GM12874 (cell line): ENCODE results near the gene TSC1.

Source experiments
- TF ChIP-seq, protein P1 (sequence below): IDR thresholded peaks from 2 replicates; pipeline ENCODE4 v1.5.1; 2011; ENCODE audit warnings: low read depth, mild to moderate bottlenecking, control low read depth, low read length, moderate library complexity; ENCODE audit not compliant: insufficient read depth

Gene TSC1

DNA sequence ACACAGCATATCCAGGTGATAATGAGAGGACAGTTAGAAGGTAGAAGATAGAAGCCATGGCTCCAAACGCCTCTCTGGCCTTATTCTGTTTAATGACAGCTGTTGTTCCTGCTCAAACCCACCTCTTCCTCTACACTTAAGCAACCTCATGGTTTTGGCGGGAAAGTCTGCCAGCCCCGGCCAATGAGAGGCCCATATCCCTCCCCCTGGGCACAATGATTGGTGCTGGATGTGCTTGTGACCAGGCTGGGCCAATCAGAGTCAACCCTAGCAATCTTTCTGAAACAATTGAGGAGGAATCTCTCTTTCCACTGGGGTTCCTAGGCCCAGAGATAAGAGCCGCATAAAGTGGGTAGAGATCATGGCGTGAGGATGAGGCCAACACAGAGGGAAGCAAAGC is 29.3 kb upstream of the TSC1 start:
- TF ChIP-seq, protein P1, sequence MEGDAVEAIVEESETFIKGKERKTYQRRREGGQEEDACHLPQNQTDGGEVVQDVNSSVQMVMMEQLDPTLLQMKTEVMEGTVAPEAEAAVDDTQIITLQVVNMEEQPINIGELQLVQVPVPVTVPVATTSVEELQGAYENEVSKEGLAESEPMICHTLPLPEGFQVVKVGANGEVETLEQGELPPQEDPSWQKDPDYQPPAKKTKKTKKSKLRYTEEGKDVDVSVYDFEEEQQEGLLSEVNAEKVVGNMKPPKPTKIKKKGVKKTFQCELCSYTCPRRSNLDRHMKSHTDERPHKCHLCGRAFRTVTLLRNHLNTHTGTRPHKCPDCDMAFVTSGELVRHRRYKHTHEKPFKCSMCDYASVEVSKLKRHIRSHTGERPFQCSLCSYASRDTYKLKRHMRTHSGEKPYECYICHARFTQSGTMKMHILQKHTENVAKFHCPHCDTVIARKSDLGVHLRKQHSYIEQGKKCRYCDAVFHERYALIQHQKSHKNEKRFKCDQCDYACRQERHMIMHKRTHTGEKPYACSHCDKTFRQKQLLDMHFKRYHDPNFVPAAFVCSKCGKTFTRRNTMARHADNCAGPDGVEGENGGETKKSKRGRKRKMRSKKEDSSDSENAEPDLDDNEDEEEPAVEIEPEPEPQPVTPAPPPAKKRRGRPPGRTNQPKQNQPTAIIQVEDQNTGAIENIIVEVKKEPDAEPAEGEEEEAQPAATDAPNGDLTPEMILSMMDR = no peak

DNA sequence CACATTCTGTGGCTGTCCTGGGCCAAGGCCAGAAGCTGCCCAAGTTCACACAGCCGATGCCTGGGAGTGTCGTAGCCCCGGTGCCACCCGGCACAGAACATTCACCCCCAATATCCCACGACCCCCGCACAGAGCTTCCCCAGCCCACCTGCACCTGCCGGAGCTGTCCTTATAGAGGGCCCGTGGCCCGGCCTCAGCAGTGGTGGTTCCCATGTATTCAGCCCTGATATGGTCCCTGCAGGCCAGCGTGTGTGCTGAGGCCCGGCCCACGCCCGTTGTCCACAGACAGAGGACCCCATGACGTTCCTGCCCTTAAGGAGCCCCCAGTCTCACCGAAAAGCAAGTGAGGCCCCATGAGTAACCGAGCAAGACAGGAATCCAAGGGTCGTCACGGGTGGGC is 28.8 kb upstream of the TSC1 start:
- TF ChIP-seq, protein P1 = no peak

DNA sequence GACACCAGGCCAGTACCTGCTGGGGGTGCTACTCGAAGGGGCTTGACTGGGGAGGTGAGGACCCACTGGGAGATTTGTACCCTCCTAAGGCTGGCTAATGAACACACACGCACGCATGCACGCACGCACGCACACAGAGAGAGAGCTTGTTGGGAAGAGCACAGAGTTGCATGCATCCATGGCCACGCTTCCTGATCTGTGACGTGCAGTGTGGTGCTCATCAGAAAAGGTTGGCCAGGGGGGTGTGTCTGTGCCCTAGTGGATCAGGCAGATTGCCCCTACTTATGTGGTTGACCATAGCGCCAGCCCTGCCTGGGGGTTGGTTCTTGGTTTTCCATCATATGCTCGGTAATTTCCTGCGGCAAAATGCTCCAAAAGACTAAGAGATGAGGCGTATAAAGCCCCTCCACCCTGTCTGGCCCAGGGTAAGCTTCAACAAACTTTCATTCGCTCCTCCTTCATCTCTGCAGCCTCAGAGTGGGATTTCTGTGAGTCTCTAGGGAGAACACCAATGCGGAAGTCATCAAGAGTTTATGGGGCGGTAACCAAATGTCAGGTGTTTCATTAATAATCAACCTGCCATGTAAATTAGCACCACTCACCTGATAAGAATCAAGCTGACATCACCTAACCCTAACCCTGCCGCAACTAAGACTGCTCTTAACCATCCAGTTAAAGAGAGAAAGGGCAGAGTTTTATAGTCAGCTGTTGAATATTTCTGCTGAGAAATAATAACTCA is 26.1 kb upstream of the TSC1 start:
- TF ChIP-seq, protein P1 = no peak

DNA sequence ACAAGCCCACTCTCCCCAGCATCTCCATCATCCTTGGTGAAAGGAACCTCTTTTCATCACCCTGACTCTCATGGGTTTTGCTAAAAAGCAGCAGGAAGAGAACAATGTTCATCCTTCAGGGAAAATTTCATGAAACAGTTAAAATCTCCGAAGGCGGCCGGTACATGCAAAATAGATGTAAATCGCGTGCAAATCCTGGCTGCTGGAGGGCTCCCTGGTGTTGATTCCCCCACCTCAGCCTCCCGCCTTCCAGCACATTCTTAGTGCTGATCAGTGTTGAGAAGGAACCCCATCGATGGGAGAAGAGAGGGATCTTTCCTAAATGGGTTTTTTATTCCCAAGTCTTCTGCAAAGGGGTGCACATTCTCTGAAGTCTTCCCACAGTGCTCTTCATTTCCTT is 25.4 kb upstream of the TSC1 start:
- TF ChIP-seq, protein P1 = no peak

DNA sequence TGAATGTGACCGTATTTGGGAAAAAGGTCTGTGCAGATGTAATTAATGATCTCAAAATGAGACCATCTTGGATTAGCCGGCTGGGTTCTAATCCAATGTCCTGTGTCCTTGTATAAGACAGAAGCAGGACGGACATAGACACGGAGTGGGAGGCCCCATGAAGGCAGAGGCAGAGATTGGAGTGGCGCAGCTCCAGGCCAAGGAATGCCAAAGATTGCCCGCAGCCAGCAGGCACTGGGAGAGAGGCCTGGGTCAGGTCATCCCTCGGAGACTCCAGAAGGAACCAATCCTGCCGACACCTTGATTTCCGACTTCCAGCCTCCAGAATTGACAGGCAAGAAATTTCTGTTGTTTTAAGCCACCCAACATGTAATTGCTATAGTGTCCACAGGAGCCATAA is 21.1 kb upstream of the TSC1 start:
- TF ChIP-seq, protein P1 = no peak

DNA sequence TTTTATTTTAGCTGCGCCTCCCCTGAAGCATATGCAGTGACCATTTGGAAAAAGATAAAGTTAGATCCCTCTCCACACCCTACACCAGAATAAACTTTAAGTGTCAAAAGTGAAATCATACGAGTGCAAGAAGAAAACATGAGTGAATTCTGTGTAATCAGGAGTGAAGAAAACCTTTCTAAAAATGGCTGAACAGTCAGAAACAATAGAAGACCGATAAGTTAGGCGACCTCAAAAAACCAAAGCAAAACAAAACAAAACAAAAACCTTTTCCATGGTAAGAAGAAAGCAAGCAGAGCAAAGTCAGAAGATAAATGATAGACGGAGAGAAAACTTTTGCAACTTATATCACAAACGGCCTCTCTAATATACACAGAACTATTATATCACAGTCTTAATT is 16.6 kb upstream of the TSC1 start:
- TF ChIP-seq, protein P1 = no peak

DNA sequence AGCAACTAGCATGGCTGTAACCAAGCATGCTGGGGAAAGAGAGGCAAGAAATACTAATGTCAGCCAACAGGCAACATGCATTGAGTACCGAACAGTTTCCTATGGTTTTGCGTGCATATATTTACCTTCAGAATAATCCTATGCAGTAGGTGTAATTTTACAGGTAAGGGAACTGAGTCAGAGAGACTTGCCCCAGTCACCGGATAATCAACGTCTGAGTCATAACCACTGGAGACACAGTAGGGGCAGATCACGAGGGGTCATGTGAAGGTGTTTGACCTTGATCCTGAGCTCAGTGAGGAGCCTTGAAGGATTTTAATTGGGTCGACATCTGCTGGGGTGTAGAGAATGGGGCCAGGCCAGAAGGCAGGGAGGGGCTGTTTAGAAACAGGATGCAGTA is 13.4 kb upstream of the TSC1 start:
- TF ChIP-seq, protein P1 = no peak
